ENCODE measurements around the gene CADPS2.

The CADPS2 gene

DNA sequence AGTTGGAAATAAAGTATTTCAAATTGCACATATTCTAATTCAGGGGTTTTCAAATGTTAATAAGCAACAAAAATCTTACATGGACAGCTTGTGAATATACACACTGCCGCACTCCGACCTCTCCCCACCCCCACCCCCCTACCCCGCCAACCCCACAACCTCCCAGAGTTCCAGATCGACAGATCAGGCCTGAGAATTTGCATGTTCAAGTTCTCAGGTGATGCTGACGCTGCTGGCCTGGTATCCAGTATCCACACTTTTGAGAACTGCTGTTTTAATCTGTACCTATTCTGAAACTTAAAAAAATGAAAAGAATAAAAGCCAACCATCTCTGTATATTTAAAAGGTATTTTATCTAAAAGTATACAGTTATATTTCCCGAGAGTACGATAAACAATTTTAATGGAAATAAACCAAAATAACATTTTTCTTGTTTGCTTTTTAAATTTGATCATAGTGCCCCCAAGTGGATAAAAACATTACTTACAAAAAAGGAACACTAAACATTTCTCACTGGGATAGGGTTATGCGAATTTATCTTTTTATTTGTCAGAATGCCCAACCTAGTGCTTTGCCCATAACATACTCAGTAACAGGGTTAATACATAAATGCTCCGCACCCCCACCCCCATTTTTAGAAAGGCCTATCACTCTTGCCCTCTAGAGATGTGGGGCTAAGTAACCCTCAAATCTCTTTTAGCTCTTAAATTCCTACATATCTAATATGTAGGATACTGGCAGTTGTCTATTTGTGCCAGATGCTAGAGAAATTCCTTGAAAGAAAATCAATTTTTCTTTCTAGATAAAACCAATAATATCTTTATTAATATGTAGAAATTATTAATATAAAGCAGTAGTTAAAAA lies 353.6 kb downstream of the CADPS2 start:
- no peak for DNase-seq (ENCODE audit: low read depth in 2 of 2)

GRCh38 chr7:122528879-122529481 lies 357.3 kb downstream of the CADPS2 start:
- DNase-seq (ENCODE audit: low read depth in 2 of 2): no peak

GRCh38 chr7:122525355-122525754 lies 360.9 kb downstream of the CADPS2 start:
- DNase-seq (ENCODE audit: low read depth in 2 of 2): no peak

GRCh38 chr7:122521767-122522166 lies 364.5 kb downstream of the CADPS2 start:
- DNase-seq (ENCODE audit: low read depth in 2 of 2): no peak

DNA sequence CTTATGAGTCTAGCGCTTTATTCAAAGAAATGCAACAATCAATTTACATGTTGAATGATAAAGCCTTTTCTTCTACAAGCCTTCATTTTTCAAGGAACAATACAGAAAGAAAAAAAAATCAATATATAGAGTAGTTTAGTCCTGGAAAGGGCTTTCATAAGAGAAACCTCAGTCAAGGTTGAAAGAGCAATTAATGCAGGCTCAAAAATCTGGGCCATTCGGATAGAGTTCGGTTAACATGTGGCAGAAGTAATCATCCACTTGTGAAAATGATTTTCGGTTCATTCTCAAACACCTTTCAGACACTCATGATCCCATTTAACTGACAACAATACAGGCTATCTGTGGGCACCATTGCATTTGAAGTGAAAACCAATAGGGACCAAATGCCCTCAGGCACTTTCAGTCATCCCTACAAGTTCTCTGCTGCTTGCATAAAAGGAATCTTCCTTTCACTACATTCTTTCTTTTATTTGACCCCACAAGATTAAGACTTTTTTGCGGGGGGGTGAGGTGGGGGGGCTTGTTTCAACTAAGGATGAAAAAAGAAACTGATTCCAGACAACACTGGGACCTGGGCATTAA lies 365.2 kb downstream of the CADPS2 start:
- no peak for DNase-seq (ENCODE audit: low read depth in 2 of 2)

DNA sequence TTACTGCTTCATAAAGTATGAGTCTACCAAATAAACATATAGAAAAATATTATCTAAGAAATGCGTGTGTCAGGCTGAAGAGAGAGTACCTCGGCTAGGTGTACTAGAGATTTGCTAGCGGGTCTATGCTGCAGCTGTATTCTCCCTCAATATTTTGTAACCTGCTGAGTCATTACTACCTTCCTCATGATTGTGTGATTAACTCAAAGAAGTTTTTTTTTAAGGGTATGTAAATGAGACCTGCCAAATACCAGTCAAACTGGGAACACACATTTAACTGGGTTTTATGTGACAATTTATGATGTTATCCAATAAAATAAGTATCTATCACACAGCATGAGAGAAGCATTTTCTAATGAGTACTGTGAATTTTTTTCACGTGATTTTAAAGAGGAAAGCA lies 367.8 kb downstream of the CADPS2 start:
- no peak for DNase-seq (ENCODE audit: low read depth in 2 of 2)

GRCh38 chr7:122517576-122517975 lies 368.7 kb downstream of the CADPS2 start:
- no peak for DNase-seq (ENCODE audit: low read depth in 2 of 2)

DNA sequence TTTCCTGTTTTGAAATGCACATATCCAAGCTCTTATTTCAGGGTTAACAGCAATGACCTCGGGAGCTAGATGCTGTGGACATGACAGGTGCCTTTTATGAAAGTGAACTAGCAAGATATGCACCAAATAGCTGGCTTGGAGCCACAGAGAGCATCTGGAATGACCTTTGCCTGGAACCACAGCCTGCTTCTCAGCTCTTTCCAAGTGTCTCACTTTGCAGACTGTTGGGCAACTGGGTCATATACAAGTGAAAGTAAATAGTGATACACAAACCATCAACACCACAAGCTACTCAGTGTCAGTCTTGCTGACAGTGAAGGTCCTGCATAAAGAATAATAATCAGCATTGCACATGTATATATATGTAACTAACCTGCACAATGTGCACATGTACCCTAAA lies 370.9 kb downstream of the CADPS2 start:
- DNase-seq (ENCODE audit: low read depth in 2 of 2): no peak

DNA sequence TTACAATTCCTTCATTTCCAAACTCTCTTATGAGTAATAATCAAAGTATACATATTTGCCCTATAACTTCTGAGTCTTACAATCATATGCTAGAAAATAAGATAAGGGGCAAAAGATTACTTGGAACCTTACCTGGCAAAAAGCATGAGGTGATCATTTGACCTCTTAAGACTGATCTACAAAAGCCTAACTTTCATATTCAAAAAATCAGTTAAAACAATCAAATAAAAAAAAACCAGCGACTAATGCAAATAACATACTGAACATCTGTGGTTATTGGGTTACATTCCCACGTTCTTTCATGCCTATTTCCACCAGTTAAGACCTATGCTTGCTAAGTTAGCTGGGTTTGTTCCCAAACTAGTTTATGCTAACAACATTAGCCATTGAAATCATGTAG lies 375.0 kb downstream of the CADPS2 start:
- DNase-seq (ENCODE audit: low read depth in 2 of 2): no peak

- no peak for DNase-seq (ENCODE audit: low read depth in 2 of 2)
These were observed 378.7 kb downstream of the CADPS2 start for GRCh38 chr7:122507591-122507990.

DNA sequence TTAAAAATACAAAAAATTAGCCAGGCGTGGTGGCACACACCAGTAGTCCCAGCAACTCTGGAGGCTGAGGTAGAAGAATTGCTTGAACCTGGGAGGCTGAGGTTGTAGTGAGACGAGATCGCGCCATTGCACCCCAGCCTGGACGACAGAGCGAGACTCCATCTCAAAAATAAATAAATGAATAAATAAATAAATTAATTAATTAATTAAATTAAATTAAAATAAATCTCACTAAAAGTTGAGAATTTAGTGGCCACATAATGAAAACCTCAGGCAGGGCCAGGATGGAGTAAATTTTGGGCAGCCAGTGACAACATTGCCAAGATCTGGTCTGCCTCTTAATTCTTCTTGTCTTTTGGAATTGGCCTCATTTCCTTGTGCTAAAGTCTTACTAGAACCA lies 394.3 kb downstream of the CADPS2 start:
- DNase-seq (ENCODE audit: low read depth in 2 of 2): no peak

DNA sequence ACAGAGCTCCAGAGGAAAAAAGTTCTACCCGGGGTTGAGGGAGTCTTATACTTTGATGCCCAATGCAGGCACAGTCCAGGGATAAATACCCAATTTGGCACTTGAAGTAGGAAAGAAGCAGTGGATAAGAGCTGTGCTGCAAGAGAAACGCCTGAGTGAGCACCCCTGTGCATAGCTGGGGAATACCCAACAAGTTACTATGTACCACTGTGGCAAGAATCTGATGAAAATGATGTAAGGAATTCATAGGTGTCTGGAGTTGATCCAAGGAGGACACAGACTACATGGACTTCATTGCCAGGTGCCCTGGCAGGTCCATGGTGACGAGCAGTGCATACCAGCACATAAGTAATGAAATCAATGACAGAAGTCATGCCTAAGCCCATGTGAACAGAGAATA lies 398.0 kb downstream of the CADPS2 start:
- no peak for DNase-seq (ENCODE audit: low read depth in 2 of 2)

- DNase-seq (ENCODE audit: low read depth in 2 of 2): no peak
These were observed 399.1 kb downstream of the CADPS2 start for GRCh38 chr7:122487131-122487530.

DNA sequence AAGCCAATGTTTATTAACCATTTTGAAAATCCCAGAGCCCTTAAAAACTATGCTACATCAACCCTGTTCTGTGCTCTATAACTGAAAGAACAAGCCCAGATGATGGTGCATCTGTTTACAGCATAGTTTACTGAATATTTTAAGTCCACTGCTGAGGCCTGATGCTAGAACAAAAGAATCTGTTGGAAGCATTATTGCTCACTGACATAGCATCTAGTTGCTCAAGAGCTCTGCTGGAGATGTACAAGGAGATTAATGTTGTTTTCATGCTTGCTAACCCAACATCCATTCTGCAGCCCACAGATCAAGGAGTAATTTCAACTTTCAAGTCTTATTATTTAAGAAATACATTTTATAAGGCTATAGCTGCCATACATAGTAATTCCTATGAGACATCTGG lies 400.4 kb downstream of the CADPS2 start:
- DNase-seq (ENCODE audit: low read depth in 2 of 2): no peak

GRCh38 chr7:122482212-122482611 lies 404.0 kb downstream of the CADPS2 start:
- DNase-seq (ENCODE audit: low read depth in 2 of 2): no peak

GRCh38 chr7:122470859-122471258 lies 415.4 kb downstream of the CADPS2 start:
- DNase-seq (ENCODE audit: low read depth in 2 of 2): no peak

DNA sequence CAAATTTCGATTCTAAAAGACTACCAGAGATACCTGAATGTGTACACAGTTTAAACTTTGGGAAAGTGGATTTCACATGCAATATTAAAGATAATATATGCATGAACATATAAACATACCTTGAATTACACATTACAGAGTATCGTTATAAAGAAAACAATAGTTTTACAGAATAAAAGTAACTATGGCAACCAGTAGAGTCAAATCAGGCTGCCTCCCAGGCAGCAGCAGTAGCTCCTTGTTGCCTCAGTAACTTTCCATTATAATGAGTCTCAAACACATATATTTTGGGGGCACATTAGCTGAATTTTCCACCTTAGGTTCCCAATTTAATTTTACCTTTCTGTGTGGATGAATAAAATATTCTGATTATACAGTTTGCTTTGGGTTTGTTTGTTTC lies 417.3 kb downstream of the CADPS2 start:
- DNase-seq (ENCODE audit: low read depth in 2 of 2): no peak

GRCh38 chr7:122467661-122468449 lies 418.4 kb downstream of the CADPS2 start:
- no peak for DNase-seq (ENCODE audit: low read depth in 2 of 2)

DNA sequence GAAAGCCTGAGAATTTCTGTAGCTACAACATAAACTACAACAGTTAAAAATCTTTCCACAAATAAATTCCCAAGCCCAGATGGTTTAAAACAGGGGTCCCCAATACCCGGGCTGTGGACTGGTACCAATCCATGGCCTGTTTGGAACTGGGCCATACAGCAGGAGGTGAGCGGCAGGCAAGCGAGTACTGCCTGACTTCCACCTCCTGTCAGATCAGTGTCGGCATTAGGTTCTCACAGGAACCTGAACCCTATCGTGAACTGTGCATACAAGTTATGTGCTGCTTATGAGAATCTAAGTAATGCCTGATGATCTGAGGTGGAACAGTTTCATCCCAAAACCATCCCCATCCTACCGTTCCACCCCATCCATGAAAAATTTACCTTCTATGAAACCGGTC lies 421.0 kb downstream of the CADPS2 start:
- DNase-seq (ENCODE audit: low read depth in 2 of 2): no peak

GRCh38 chr7:122463631-122464030 lies 422.6 kb downstream of the CADPS2 start:
- DNase-seq (ENCODE audit: low read depth in 2 of 2): no peak

GRCh38 chr7:122460936-122461335 lies 425.3 kb downstream of the CADPS2 start:
- DNase-seq (ENCODE audit: low read depth in 2 of 2): no peak

GRCh38 chr7:122457969-122458368 lies 428.3 kb downstream of the CADPS2 start:
- no peak for DNase-seq (ENCODE audit: low read depth in 2 of 2)

All from stimulated activated CD8-positive, alpha-beta memory T cell treated with anti-CD3 and anti-CD28 coated beads, Interleukin-7, amount 100 ng/mL, for 4 hours (primary cell).